Calu3 (cell line): ENCODE measurements around the gene TRAPPC6A. TPM values are rescaled to one million over a fixed set of nuclear protein-coding genes. Genes with fewer than 3 reads are reported as not detected.

Experiments used
- BruUV-seq: library from RNA; stranded (reverse); fragments of 400-500 nt; replicated peaks from 2 replicates; lab custom pipeline; 2021; lab: Mats Ljungman, UMichigan
- CTCF ChIA-PET: fragments of 300-600 bp; sonication (Branson Sonifier 250); formaldehyde crosslinking; loops from one replicate; lab custom pipeline; 2022; ENCODE audit warnings: antibody characterized with exemption; lab: Charles Lee
- DNase-seq: peaks from one replicate; pipeline ENCODE4 v3.0.0; 2022
- H3K27ac Mint-ChIP-seq: one replicate; pipeline ENCODE4 v1.8.0; 2022; ENCODE audit warnings: mixed read lengths; ENCODE audit not compliant: unreplicated experiment
- H3K27me3 Mint-ChIP-seq: one replicate; pipeline ENCODE4 v1.8.0; 2022; ENCODE audit warnings: mixed read lengths; ENCODE audit not compliant: unreplicated experiment
- H3K36me3 Mint-ChIP-seq: one replicate; pipeline ENCODE4 v1.8.0; 2022; ENCODE audit warnings: mild to moderate bottlenecking, moderate library complexity, mixed read lengths; ENCODE audit not compliant: insufficient read depth, unreplicated experiment
- H3K4me1 Mint-ChIP-seq: one replicate; pipeline ENCODE4 v1.8.0; 2022; ENCODE audit warnings: mild to moderate bottlenecking, low read depth, mixed read lengths; ENCODE audit not compliant: unreplicated experiment
- H3K4me3 Mint-ChIP-seq: one replicate; pipeline ENCODE4 v1.8.0; 2022; ENCODE audit warnings: mild to moderate bottlenecking, low read depth, moderate library complexity, mixed read lengths; ENCODE audit not compliant: unreplicated experiment
- H3K9me3 Mint-ChIP-seq: one replicate; pipeline ENCODE4 v1.8.0; 2022; ENCODE audit warnings: low read depth, mixed read lengths; ENCODE audit not compliant: unreplicated experiment
- intact Hi-C: fragments of 100-400 bp; cut with micrococcal nuclease; formaldehyde crosslinking; loops from one replicate; pipeline ENCODE4 v1.10.0; 2022; ENCODE audit not compliant: unreplicated experiment
- total RNA-seq: library from RNA; stranded (reverse); gene quantifications from 2 replicates; pipeline ENCODE4 v1.2.3, GENCODE V29; 2022
- TF ChIP-seq, protein P1 (sequence below): fragments of 200-600 bp; IDR thresholded peaks from one replicate; pipeline ENCODE4 v1.8.0; 2022; ENCODE audit warnings: antibody characterized with exemption; ENCODE audit not compliant: unreplicated experiment

The TRAPPC6A gene
- total RNA-seq, 1 experiment from 2014 or later, result 55.7 TPM

- DNase-seq, result no peak
- peaks cover 1% of the 10 kb centered on the region for H3K36me3 Mint-ChIP-seq
- TF ChIP-seq, protein P1, sequence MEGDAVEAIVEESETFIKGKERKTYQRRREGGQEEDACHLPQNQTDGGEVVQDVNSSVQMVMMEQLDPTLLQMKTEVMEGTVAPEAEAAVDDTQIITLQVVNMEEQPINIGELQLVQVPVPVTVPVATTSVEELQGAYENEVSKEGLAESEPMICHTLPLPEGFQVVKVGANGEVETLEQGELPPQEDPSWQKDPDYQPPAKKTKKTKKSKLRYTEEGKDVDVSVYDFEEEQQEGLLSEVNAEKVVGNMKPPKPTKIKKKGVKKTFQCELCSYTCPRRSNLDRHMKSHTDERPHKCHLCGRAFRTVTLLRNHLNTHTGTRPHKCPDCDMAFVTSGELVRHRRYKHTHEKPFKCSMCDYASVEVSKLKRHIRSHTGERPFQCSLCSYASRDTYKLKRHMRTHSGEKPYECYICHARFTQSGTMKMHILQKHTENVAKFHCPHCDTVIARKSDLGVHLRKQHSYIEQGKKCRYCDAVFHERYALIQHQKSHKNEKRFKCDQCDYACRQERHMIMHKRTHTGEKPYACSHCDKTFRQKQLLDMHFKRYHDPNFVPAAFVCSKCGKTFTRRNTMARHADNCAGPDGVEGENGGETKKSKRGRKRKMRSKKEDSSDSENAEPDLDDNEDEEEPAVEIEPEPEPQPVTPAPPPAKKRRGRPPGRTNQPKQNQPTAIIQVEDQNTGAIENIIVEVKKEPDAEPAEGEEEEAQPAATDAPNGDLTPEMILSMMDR, result no peak
- H3K4me1 Mint-ChIP-seq, result peaks cover 22% of the 10 kb centered on the region
- BruUV-seq, result no TSS peak
- H3K4me3 Mint-ChIP-seq, result no peak overlapping the region
- H3K9me3 Mint-ChIP-seq, result no peaks in the 10 kb centered on the region
- no peaks in the 10 kb centered on the region for H3K27me3 Mint-ChIP-seq
- CTCF ChIA-PET, result interaction anchor here (0.6 kb wide), 1 partner anchor 40 kb away, joined by 5 read pairs; no protein-coding TSS in a partner anchor
- no peak overlapping the region for H3K27ac Mint-ChIP-seq
- intact Hi-C loops, result no loop called here
Measured at GRCh38 chr19:45206328-45206727, 28.3 kb upstream of the TRAPPC6A start.

GRCh38 chr19:45205810-45206209, 27.8 kb upstream of the TRAPPC6A start:
- Mint-ChIP-seq H3K4me1 (peaks cover 16% of the 10 kb centered on the region), H3K9me3 (no peaks in the 10 kb centered on the region), H3K36me3 (no peaks in the 10 kb centered on the region), H3K4me3 (no peak overlapping the region), H3K27me3 (no peaks in the 10 kb centered on the region), H3K27ac (no peak overlapping the region)
- BruUV-seq, result no TSS peak
- intact Hi-C loops, result no loop called here
- DNase-seq, result no peak
- CTCF ChIA-PET, result interaction anchor here (0.6 kb wide), 1 partner anchor 40 kb away, joined by 5 read pairs; no protein-coding TSS in a partner anchor
- TF ChIP-seq, protein P1, result no peak

GRCh38 chr19:45202637-45203036, 24.6 kb upstream of the TRAPPC6A start:
- BruUV-seq, result no TSS peak
- peaks cover 31% of the 10 kb centered on the region for H3K27me3 Mint-ChIP-seq
- H3K4me1 Mint-ChIP-seq, result no peaks in the 10 kb centered on the region
- H3K36me3 Mint-ChIP-seq, result no peaks in the 10 kb centered on the region
- TF ChIP-seq, protein P1, result no peak
- no peak overlapping the region for H3K27ac Mint-ChIP-seq
- DNase-seq, result no peak
- H3K9me3 Mint-ChIP-seq, result no peaks in the 10 kb centered on the region
- CTCF ChIA-PET, result no interaction called here
- intact Hi-C loops, result no loop called here
- no peak overlapping the region for H3K4me3 Mint-ChIP-seq

DNA sequence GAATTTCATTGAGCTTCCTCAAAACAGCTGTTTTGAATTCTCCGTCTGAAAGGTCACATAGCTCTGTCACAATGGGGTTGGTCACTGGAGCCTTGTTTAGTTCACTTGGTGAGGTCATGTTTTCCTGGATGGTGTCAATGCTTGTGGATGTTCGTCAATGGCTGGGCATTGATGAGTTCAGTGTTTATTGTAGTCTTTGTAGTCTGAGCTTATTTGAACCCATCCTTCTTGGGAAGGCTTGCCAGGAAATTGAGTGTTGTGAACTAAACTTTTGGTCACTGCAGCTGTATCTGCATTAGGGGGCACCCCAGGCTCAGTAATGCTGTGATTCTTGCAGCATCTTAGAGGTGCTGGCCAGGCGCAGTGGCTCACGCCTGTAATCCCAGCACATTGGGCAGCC, 22.5 kb upstream of the TRAPPC6A start:
- no TSS peak for BruUV-seq
- H3K27ac Mint-ChIP-seq, result no peak overlapping the region
- no peaks in the 10 kb centered on the region for H3K4me1 Mint-ChIP-seq
- CTCF ChIA-PET, result interaction anchor here (0.6 to 1.5 kb wide), 9 partner anchors 13 to 460 kb away, joined by 3 to 10 read pairs (median 4); no protein-coding TSS in a partner anchor
- no peaks in the 10 kb centered on the region for H3K9me3 Mint-ChIP-seq
- no peaks in the 10 kb centered on the region for H3K36me3 Mint-ChIP-seq
- peaks cover 41% of the 10 kb centered on the region for H3K27me3 Mint-ChIP-seq
- intact Hi-C loops, result loop anchor here (1.0 to 2.0 kb wide), 2 partner anchors 48 to 138 kb away; no protein-coding TSS in a partner anchor
- DNase-seq, result peak; percentile 59
- no peak overlapping the region for H3K4me3 Mint-ChIP-seq
- TF ChIP-seq, protein P1, result no peak
